K562 (cell line): ENCODE results near the gene PPIL6. TPM values are rescaled to one million over a fixed set of nuclear protein-coding genes. Genes with fewer than 3 reads are reported as not detected.

Experiments used
- ATAC-seq: fragments of 200-7000 bp; cut with Tn5 transposase; 3 replicates; pipeline ENCODE4 v1.9.1; 2020; ENCODE audit warnings: moderate library complexity
- BruUV-seq: library from RNA; stranded (reverse); fragments of 400-500 nt; replicated peaks from 2 replicates; lab custom pipeline; 2021; lab: Mats Ljungman, UMichigan
- CTCF ChIA-PET: fragments of 300-600 bp; formaldehyde crosslinking; extraction: SDS; loops from one replicate; lab custom pipeline; 2021; ENCODE audit warnings: low intra/inter-chr PET ratio; lab: Yijun Ruan, JAX
- POLR2A ChIA-PET: fragments of 300-600, 350-650 bp; sonication (Branson Sonifier 250); formaldehyde crosslinking; extraction: SDS; loops from one replicate; lab custom pipeline; 2021; ENCODE audit warnings: antibody characterized with exemption, inconsistent platforms; lab: Yijun Ruan, JAX
- DNase-seq, 4 experiments: peaks; one replicate each; pipeline versions ENCODE4 v3.0.0 to v3.0.0-alpha.2; 2011 to 2018; ENCODE audit warnings: low spot score in 3 of 4, mixed read lengths in 3 of 4; ENCODE audit errors: extremely low read depth in 1 of 4
- FAIRE-seq: peaks from 2 replicates; lab custom pipeline; 2011; peaks lifted over from hg19 to GRCh38; lab: Jason Lieb, UNC
- H2AFZ ChIP-seq: 2 replicates; pipeline ENCODE4 v1.6.0; 2011; ENCODE audit warnings: low read depth, low read length, control low read depth, inconsistent platforms
- H3K27ac ChIP-seq: fragments of 200-600 bp; 3 replicates; pipeline ENCODE4 v1.8.0; 2011; ENCODE audit warnings: low read depth, mild to moderate bottlenecking, control low read depth, inconsistent platforms, low read length, moderate library complexity, mixed read lengths; ENCODE audit errors: extremely low read depth
- H3K27me3 ChIP-seq, 2 experiments: fragments of 300-600 bp in 1 of 2; 2 replicates in 1 of 2; 3 replicates in 1 of 2; pipeline versions ENCODE4 v1.6.0 to v1.8.0; 2011; ENCODE audit warnings: inconsistent platforms in 2 of 2, low read length in 2 of 2, mild to moderate bottlenecking in 1 of 2, mixed read lengths in 1 of 2, moderate library complexity in 1 of 2; ENCODE audit not compliant: control insufficient read depth in 2 of 2, insufficient read depth in 2 of 2
- H3K36me3 ChIP-seq: fragments of 300-600 bp; 3 replicates; pipeline ENCODE4 v1.8.0; 2011; ENCODE audit warnings: mild to moderate bottlenecking, low read length, inconsistent platforms; ENCODE audit not compliant: control insufficient read depth, insufficient read depth
- H3K4me1 ChIP-seq, 2 experiments: fragments of 200-600 bp in 1 of 2; replicated peaks in 1 of 2; 2 replicates in 1 of 2; 3 replicates in 1 of 2; pipeline versions ENCODE4 v1.5.1 to v1.8.0; 2011; ENCODE audit warnings: inconsistent platforms in 2 of 2, low read length in 2 of 2, mild to moderate bottlenecking in 1 of 2, mixed read lengths in 1 of 2, moderate library complexity in 1 of 2; ENCODE audit not compliant: control insufficient read depth in 2 of 2, insufficient read depth in 2 of 2
- H3K4me2 ChIP-seq: 2 replicates; pipeline ENCODE4 v1.6.1; 2011; ENCODE audit warnings: low read length, control low read depth, inconsistent platforms, mixed read lengths; ENCODE audit not compliant: insufficient read depth
- H3K4me3 ChIP-seq: fragments of 200-600 bp; sonication (generic), shearing (Covaris generic); 2 replicates; pipeline ENCODE4 v1.5.1; 2016; ENCODE audit warnings: control low read depth, inconsistent platforms
- H3K79me2 ChIP-seq: fragments of 200-600 bp; 3 replicates; pipeline ENCODE4 v1.8.0; 2011; ENCODE audit warnings: low read length, inconsistent platforms; ENCODE audit not compliant: control insufficient read depth, insufficient read depth
- H3K9ac ChIP-seq, 2 experiments: 2 replicates each; pipeline versions ENCODE4 v1.6.0 to v1.6.1; 2011; ENCODE audit warnings: low read depth in 2 of 2, low read length in 2 of 2, control low read depth in 1 of 2, inconsistent platforms in 1 of 2, mild to moderate bottlenecking in 1 of 2, mixed read lengths in 1 of 2; ENCODE audit not compliant: insufficient read depth in 1 of 2
- H3K9me1 ChIP-seq: one replicate; pipeline ENCODE4 v1.6.0; 2011; ENCODE audit warnings: inconsistent platforms, mild to moderate bottlenecking, low read length, moderate library complexity; ENCODE audit not compliant: control insufficient read depth, insufficient read depth
- H3K9me3 ChIP-seq: replicated peaks from 2 replicates; pipeline ENCODE4 v1.5.1; 2011; ENCODE audit warnings: low read depth, low read length, inconsistent platforms; ENCODE audit not compliant: control insufficient read depth, insufficient read depth
- H4K20me1 ChIP-seq: replicated peaks from 2 replicates; pipeline ENCODE4 v1.6.1; 2011; ENCODE audit warnings: low read length, inconsistent platforms, mixed read lengths; ENCODE audit not compliant: control insufficient read depth, insufficient read depth
- HMGN3 ChIP-seq: IDR thresholded peaks from 2 replicates; pipeline ENCODE4 v1.6.1; 2011; ENCODE audit warnings: borderline replicate concordance, low read depth, mild to moderate bottlenecking, mixed read lengths, low read length; ENCODE audit not compliant: insufficient read length; ENCODE audit errors: extremely low read depth
- MCM3 ChIP-seq: fragments of 450-650 bp; IDR thresholded peaks from 2 replicates; pipeline ENCODE4 v1.6.1; 2016
- RBM25 ChIP-seq: fragments of 200-400 bp; formaldehyde crosslinking; IDR thresholded peaks from 2 replicates; pipeline ENCODE4 v1.6.1; 2018; ENCODE audit warnings: low read length, low read depth, moderate library complexity; ENCODE audit not compliant: severe bottlenecking
- RCOR1 ChIP-seq, 2 experiments: IDR thresholded peaks; 2 replicates each; pipeline ENCODE4 v1.6.1; 2012; ENCODE audit warnings: low read depth in 2 of 2, low read length in 2 of 2, borderline replicate concordance in 1 of 2, improper control_type of control experiment in 1 of 2
- ZBTB17 ChIP-seq: fragments of 450-650 bp; formaldehyde crosslinking; IDR thresholded peaks from 2 replicates; pipeline ENCODE4 v1.4.0; 2020; ENCODE audit warnings: mild to moderate bottlenecking
- ZNF695 ChIP-seq: fragments of 450-650 bp; formaldehyde crosslinking; IDR thresholded peaks from 2 replicates; pipeline ENCODE4 v1.4.0; 2020; ENCODE audit warnings: mild to moderate bottlenecking, moderate library complexity
- in situ Hi-C: fragments of 300-500 bp; cut with MboI; formaldehyde crosslinking; loops from 4 replicates; pipeline ENCODE4 v1.15.0; 2018; ENCODE audit warnings: inconsistent platforms, mixed read lengths
- intact Hi-C: fragments of 100-400 bp; cut with micrococcal nuclease; formaldehyde crosslinking; loops from 2 replicates; pipeline ENCODE4 v1.14.2; 2022
- polyA plus RNA-seq, 8 experiments: library from polyadenylated mRNA; depleted of rRNA in 4 of 8; stranded (reverse) in 5 of 8; unstranded in 3 of 8; fragments of >200 nt; fragmentation: Nextera tagmentation in 2 of 8; fragmentation: Illumina TruSeq in 1 of 8; extraction: Ambion mirVana in 2 of 8; extraction: Trizol in 1 of 8; gene quantifications; 2 replicates each; pipeline versions ENCODE4 v1.2.1 to v1.2.3, GENCODE V29; 2011 to 2014; ENCODE audit warnings: inconsistent platforms in 1 of 8, missing spikeins in 1 of 8
- total RNA-seq, 7 experiments: library from RNA; depleted of rRNA in 6 of 7; stranded (reverse); fragments of >200 nt in 6 of 7; fragmentation: Illumina TruSeq in 2 of 7; extraction: Trizol in 2 of 7; gene quantifications; 2 replicates each; pipeline versions ENCODE4 v1.2.1 to v1.2.3, GENCODE V29; 2011 to 2021; ENCODE audit warnings: low replicate concordance in 1 of 7
- TF ChIP-seq, protein P1 (sequence below): fragments of 250-450 bp; sonication (Bioruptor Pico); IDR thresholded peaks from 2 replicates; pipeline ENCODE4 v1.5.0; 2020; ENCODE audit warnings: mild to moderate bottlenecking

The PPIL6 gene
- total and polyA plus RNA-seq, 9 of the 15 experiments (the other 6 are each of a cell fraction or from before 2014, with no cell fraction given), result 0.03 to 0.98 (median 0.41) TPM; not detected in 1

DNA sequence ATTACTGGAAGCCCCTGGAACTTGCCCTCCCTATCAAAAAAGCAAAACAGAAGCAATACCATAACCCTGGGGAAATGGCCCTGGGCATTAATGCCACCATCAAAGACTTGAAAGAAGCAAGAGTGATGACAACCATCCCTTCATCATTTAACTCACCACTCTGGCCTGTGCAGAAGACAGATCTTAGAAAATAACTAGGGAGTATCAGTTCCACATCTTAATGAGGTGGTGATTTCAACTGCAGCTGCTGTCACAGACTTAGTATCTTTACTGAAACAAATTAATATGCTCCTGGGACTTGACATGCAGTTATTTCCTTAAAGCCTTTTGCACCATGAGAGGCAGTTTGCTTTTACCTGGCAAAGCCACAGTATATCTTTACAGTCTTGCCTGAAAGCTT lies 82.2 kb downstream of the PPIL6 start:
- Histone ChIP-seq H3K9me3 (peaks cover 13% of the 10 kb centered on the region), H3K4me1 (no peaks in the 10 kb centered on the region), H2AFZ (no peak overlapping the region), H3K9ac (no peak overlapping the region), H3K79me2 (no peaks in the 10 kb centered on the region), H3K4me3 (no peak overlapping the region), H3K9me1 (no peaks in the 10 kb centered on the region), H4K20me1 (no peaks in the 10 kb centered on the region), H3K27me3 (no peaks in the 10 kb centered on the region), H3K27ac (no peak overlapping the region), H3K36me3 (peaks cover 70% of the 10 kb centered on the region; the same call in 2 of the 3 replicates), H3K4me2 (no peak overlapping the region)
- intact Hi-C loops, result no loop called here
- DNase-seq, result no peak
- FAIRE-seq, result no peak
- POLR2A ChIA-PET, result interaction anchor here (1.1 to 4.1 kb wide), 3 partner anchors 8 to 25 kb away, joined by 3 to 32 read pairs (median 6); partner anchors contain the start of gene CD164
- in situ Hi-C loops, result no loop called here
- no TSS peak for BruUV-seq
- CTCF ChIA-PET, result no interaction called here
- no peak for TF ChIP-seq MCM3
- TF ChIP-seq RCOR1 (IDR thresholded peaks at IDR 0.05; ENCODE audit: borderline replicate concordance in 1 of 2, low read depth in 2 of 2, low read length in 2 of 2), result no peak
- TF ChIP-seq ZBTB17 (CRISPR knock-in tag), result no peak
- TF ChIP-seq, protein P1, sequence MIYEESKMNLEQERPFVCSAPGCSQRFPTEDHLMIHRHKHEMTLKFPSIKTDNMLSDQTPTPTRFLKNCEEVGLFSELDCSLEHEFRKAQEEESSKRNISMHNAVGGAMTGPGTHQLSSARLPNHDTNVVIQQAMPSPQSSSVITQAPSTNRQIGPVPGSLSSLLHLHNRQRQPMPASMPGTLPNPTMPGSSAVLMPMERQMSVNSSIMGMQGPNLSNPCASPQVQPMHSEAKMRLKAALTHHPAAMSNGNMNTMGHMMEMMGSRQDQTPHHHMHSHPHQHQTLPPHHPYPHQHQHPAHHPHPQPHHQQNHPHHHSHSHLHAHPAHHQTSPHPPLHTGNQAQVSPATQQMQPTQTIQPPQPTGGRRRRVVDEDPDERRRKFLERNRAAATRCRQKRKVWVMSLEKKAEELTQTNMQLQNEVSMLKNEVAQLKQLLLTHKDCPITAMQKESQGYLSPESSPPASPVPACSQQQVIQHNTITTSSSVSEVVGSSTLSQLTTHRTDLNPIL (CRISPR knock-in tag), result no peak
- no peak for TF ChIP-seq ZNF695 (CRISPR knock-in tag)
- TF ChIP-seq RBM25, result no peak
- no peak for TF ChIP-seq HMGN3
- no peak for ATAC-seq
